ENCODE measurements around the gene SMNDC1.
A peak's percentile ranks its signal among the peaks of the same experiment; 100 is the strongest.

DNA sequence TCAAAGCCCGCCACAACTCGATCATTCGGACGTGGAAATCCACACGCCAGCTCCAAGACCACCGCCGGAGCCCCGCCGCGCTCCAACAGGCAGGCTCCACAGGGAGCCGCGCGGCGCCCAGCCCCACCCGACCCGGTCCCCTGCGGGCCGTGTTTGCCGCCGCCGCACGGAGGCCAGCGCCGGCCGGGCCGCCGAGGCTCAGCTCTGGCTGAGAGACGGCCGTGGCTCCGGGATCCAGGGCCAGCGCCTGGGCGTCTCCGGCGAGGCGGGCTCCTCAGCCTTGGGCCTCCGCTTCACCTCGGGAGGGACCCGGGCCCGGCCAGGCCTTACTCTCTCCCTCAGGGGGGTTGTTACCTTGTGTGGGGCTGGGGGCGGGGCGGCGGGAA lies 333 bp downstream of the SMNDC1 start:
- TF ChIP-seq, protein P1, sequence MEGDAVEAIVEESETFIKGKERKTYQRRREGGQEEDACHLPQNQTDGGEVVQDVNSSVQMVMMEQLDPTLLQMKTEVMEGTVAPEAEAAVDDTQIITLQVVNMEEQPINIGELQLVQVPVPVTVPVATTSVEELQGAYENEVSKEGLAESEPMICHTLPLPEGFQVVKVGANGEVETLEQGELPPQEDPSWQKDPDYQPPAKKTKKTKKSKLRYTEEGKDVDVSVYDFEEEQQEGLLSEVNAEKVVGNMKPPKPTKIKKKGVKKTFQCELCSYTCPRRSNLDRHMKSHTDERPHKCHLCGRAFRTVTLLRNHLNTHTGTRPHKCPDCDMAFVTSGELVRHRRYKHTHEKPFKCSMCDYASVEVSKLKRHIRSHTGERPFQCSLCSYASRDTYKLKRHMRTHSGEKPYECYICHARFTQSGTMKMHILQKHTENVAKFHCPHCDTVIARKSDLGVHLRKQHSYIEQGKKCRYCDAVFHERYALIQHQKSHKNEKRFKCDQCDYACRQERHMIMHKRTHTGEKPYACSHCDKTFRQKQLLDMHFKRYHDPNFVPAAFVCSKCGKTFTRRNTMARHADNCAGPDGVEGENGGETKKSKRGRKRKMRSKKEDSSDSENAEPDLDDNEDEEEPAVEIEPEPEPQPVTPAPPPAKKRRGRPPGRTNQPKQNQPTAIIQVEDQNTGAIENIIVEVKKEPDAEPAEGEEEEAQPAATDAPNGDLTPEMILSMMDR (IDR thresholded peaks at IDR 0.05), result peak in 1 of 7 experiments; percentile 11
- TF ChIP-seq POLR2A (IDR thresholded peaks at IDR 0.05), result no peak
